ENCODE measurements around the gene KCNA1. TPM values are rescaled to one million over a fixed set of nuclear protein-coding genes. Genes with fewer than 3 reads are reported as not detected.

Gene KCNA1
- total RNA-seq, 1 experiment from 2014 or later, result not detected

DNA sequence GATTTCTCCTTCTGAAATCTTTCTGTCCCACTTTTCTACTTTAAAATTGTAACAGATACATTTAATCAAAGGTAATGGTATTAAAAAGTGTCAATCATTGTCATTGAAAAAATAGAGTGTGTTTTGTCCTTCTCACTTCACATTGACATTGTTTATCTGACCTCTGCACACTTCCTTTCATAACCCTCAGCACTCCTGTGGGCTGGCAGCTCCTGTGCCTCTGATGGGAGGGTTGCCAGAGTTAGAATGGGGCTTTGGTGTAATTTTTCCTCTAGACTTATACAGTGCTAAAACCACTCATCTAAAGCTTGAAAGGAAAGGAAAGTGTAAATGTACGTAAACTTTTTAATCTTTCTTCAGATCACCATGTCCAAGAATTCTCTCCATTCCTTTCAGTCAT is 23.7 kb downstream of the KCNA1 start:
- CTCF ChIA-PET, result no interaction called here
- intact Hi-C loops (cut with micrococcal nuclease; ENCODE audit: unreplicated experiment), result no loop called here

GRCh38 chr12:4934407-4935035 is 24.8 kb downstream of the KCNA1 start:
- H3K4me1 ChIP-seq (ENCODE audit: control insufficient read depth, insufficient read depth, low read length), result no peaks in the 10 kb centered on the region
- DNase-seq (ENCODE audit: low read depth, low spot score) (no peak), ATAC-seq (no peak)
- ChIA-PET POLR2A (no interaction called here), CTCF (no interaction called here)
- intact Hi-C loops (cut with micrococcal nuclease; ENCODE audit: unreplicated experiment) (no loop called here), in situ Hi-C loops (cut with HindIII; ENCODE audit: low pct_unique_long_range_greater_than_20kb, low sequenced_read_pairs) (no loop called here)
- H3K27ac ChIP-seq (ENCODE audit: low read length), result no peak overlapping the region
- BruUV-seq (replicated peaks), result no TSS peak
- H3K36me3 ChIP-seq (ENCODE audit: control insufficient read depth, insufficient read depth, low read length), result no peaks in the 10 kb centered on the region
- no peak for TF ChIP-seq TCF7L2 (IDR thresholded peaks at IDR 0.05; ENCODE audit: low read depth, low read length)
- TF ChIP-seq POLR2AphosphoS5 (IDR thresholded peaks at IDR 0.05; ENCODE audit: low read depth, low read length), result no peak
- TF ChIP-seq SIN3A (IDR thresholded peaks at IDR 0.05; ENCODE audit: borderline replicate concordance, insufficient read depth, low read depth, low read length), result no peak
- H3K27me3 ChIP-seq (ENCODE audit: control insufficient read depth, insufficient read depth, low read length), result peaks cover 2% of the 10 kb centered on the region; the same call in 1 of the 2 replicates
- no peaks in the 10 kb centered on the region for H3K9me3 ChIP-seq (ENCODE audit: control insufficient read depth, insufficient read depth, low read depth, low read length)
- no peak overlapping the region for H3K4me3 ChIP-seq (ENCODE audit: low read depth in 2 of 2, low read length in 2 of 2)

More for the DNA sequence above, 23.7 kb downstream of the KCNA1 start:
- Histone ChIP-seq H3K27me3 (ENCODE audit: control insufficient read depth, insufficient read depth, low read length) (peaks cover 2% of the 10 kb centered on the region; the same call in 1 of the 2 replicates), H3K4me1 (ENCODE audit: control insufficient read depth, insufficient read depth, low read length) (no peaks in the 10 kb centered on the region), H3K36me3 (ENCODE audit: control insufficient read depth, insufficient read depth, low read length) (no peaks in the 10 kb centered on the region), H3K9me3 (ENCODE audit: control insufficient read depth, insufficient read depth, low read depth, low read length) (no peaks in the 10 kb centered on the region), H3K4me3 (ENCODE audit: low read depth in 2 of 2, low read length in 2 of 2) (no peak overlapping the region), H3K27ac (ENCODE audit: low read length) (no peak overlapping the region)
- DNase-seq (ENCODE audit: low read depth, low spot score) (no peak), ATAC-seq (no peak)
- TF ChIP-seq SIN3A (IDR thresholded peaks at IDR 0.05; ENCODE audit: borderline replicate concordance, insufficient read depth, low read depth, low read length) (no peak), POLR2AphosphoS5 (IDR thresholded peaks at IDR 0.05; ENCODE audit: low read depth, low read length) (no peak), REST (IDR thresholded peaks at IDR 0.05; ENCODE audit: insufficient read depth in 1 of 2, low read depth in 2 of 2, low read length in 1 of 2) (no peak), TCF7L2 (IDR thresholded peaks at IDR 0.05; ENCODE audit: low read depth, low read length) (no peak), CTCF (IDR thresholded peaks at IDR 0.05) (no peak)
- POLR2A ChIA-PET, result no interaction called here
- BruUV-seq (replicated peaks), result no TSS peak
- in situ Hi-C loops (cut with HindIII; ENCODE audit: low pct_unique_long_range_greater_than_20kb, low sequenced_read_pairs), result no loop called here

DNA sequence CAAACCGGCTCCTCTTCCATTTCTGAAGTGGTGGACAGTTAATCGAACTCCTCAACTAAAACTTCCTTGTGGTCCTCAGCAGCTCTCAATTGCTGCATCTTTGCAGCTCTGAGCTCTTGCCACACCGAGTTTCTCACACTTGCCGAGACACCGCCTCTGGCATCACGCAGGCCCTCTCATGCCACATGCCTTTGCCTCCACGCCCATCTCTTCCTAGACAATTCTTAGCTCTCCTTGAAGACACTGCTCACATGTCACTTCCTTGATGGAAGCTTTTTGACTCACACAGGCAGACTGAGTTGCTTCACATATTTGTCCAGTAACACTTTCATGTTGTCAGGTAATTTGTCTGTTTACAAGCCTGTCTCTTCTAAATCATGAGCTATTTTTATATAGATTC is 29.2 kb downstream of the KCNA1 start:
- H3K4me1 ChIP-seq (ENCODE audit: control insufficient read depth, insufficient read depth, low read length), result no peaks in the 10 kb centered on the region
- no peaks in the 10 kb centered on the region for H3K36me3 ChIP-seq (ENCODE audit: control insufficient read depth, insufficient read depth, low read length)
- in situ Hi-C loops (cut with HindIII; ENCODE audit: low pct_unique_long_range_greater_than_20kb, low sequenced_read_pairs) (no loop called here), intact Hi-C loops (cut with micrococcal nuclease; ENCODE audit: unreplicated experiment) (no loop called here)
- H3K4me3 ChIP-seq (ENCODE audit: low read depth in 2 of 2, low read length in 2 of 2), result no peak overlapping the region
- H3K27me3 ChIP-seq (ENCODE audit: control insufficient read depth, insufficient read depth, low read length), result no peaks in the 10 kb centered on the region; the same call in 1 of the 2 replicates
- H3K9me3 ChIP-seq (ENCODE audit: control insufficient read depth, insufficient read depth, low read depth, low read length), result no peaks in the 10 kb centered on the region
- H3K27ac ChIP-seq (ENCODE audit: low read length), result no peak overlapping the region
- ATAC-seq, result no peak
- TF ChIP-seq POLR2AphosphoS5 (IDR thresholded peaks at IDR 0.05; ENCODE audit: low read depth, low read length), result no peak
- no peak for TF ChIP-seq SIN3A (IDR thresholded peaks at IDR 0.05; ENCODE audit: borderline replicate concordance, insufficient read depth, low read depth, low read length)
- POLR2A ChIA-PET, result no interaction called here
- no TSS peak for BruUV-seq (replicated peaks)
- DNase-seq (ENCODE audit: low read depth, low spot score), result no peak
- CTCF ChIA-PET, result no interaction called here

Data from Panc1 (cell line).